Fibroblast of lung (primary cell): ENCODE measurements around the gene TSSC4. TPM values are rescaled to one million over a fixed set of nuclear protein-coding genes. Genes with fewer than 3 reads are reported as not detected.

Experiments used
- DNase-seq, 2 donors: peaks; one replicate each; pipeline versions ENCODE4 v3.0.0 to v3.0.0-alpha.2; 2010; ENCODE audit warnings: low read depth in 2 of 2
- H2AFZ ChIP-seq: 2 replicates; pipeline ENCODE4 v1.5.1; 2012; ENCODE audit warnings: low read length, control low read depth, inconsistent platforms
- H3K27ac ChIP-seq: 2 replicates; pipeline ENCODE4 v1.5.1; 2011; ENCODE audit warnings: low read length, control low read depth; ENCODE audit not compliant: insufficient read depth
- H3K27me3 ChIP-seq: 2 replicates; pipeline ENCODE4 v1.5.1; 2011; ENCODE audit warnings: mild to moderate bottlenecking, low read length; ENCODE audit not compliant: control insufficient read depth, insufficient read depth
- H3K36me3 ChIP-seq: 2 replicates; pipeline ENCODE4 v1.5.1; 2011; ENCODE audit warnings: low read length; ENCODE audit not compliant: control insufficient read depth, insufficient read depth
- H3K4me1 ChIP-seq: 2 replicates; pipeline ENCODE4 v1.5.1; 2011; ENCODE audit warnings: low read length; ENCODE audit not compliant: control insufficient read depth, insufficient read depth; ENCODE audit errors: extremely low read depth
- H3K4me2 ChIP-seq: 2 replicates; pipeline ENCODE4 v1.5.1; 2011; ENCODE audit warnings: low read length, control low read depth; ENCODE audit not compliant: insufficient read depth; ENCODE audit errors: extremely low read depth
- H3K4me3 ChIP-seq, 4 experiments: fragments of 200-600 bp in 1 of 4; sonication (generic) in 1 of 4; replicated peaks in 1 of 4; 2 replicates each; pipeline ENCODE4 v1.5.1; 2011 to 2016; ENCODE audit warnings: low read length in 4 of 4, low read depth in 3 of 4, mild to moderate bottlenecking in 3 of 4, control low read depth in 2 of 4, inconsistent platforms in 1 of 4, mixed read lengths in 1 of 4; ENCODE audit not compliant: insufficient read depth in 1 of 4; ENCODE audit errors: control extremely low read depth in 1 of 4
- H3K79me2 ChIP-seq: 2 replicates; pipeline ENCODE4 v1.5.1; 2012; ENCODE audit warnings: mild to moderate bottlenecking, low read length, inconsistent platforms; ENCODE audit not compliant: control insufficient read depth, insufficient read depth
- H3K9ac ChIP-seq: 2 replicates; pipeline ENCODE4 v1.5.1; 2011; ENCODE audit warnings: mild to moderate bottlenecking, low read length, control low read depth; ENCODE audit not compliant: insufficient read depth
- H3K9me3 ChIP-seq: 2 replicates; pipeline ENCODE4 v1.5.1; 2012; ENCODE audit warnings: low read depth, low read length; ENCODE audit not compliant: control insufficient read depth, insufficient read depth
- H4K20me1 ChIP-seq: 2 replicates; pipeline ENCODE4 v1.5.1; 2011; ENCODE audit warnings: low read length; ENCODE audit not compliant: control insufficient read depth, insufficient read depth; ENCODE audit errors: extremely low read depth
- EZH2 ChIP-seq: IDR thresholded peaks from 2 replicates; pipeline ENCODE4 v1.5.1; 2012; ENCODE audit warnings: low read length, control low read depth, mild to moderate bottlenecking; ENCODE audit errors: missing control alignments
- polyA plus RNA-seq, 2 donors: library from polyadenylated mRNA; depleted of rRNA in 1 of 2; stranded (reverse) in 1 of 2; unstranded in 1 of 2; fragments of >200 nt; gene quantifications; 2 replicates each; pipeline ENCODE4 v1.2.1, GENCODE V29; 2011 to 2012; ENCODE audit warnings: missing spikeins in 1 of 2
- total RNA-seq: library from RNA; depleted of rRNA; stranded (reverse); fragments of >200 nt; gene quantifications from 2 replicates; pipeline ENCODE4 v1.2.1, GENCODE V29; 2014
- TF ChIP-seq, protein P1 (sequence below), 2 donors: IDR thresholded peaks in 1 of 2; conservative IDR thresholded peaks in 1 of 2; 1 replicate in 1 of 2; 2 replicates in 1 of 2; pipeline ENCODE4 v1.5.1; 2011 to 2012; ENCODE audit warnings: low read length in 2 of 2, control low read depth in 1 of 2, inconsistent platforms in 1 of 2, low read depth in 1 of 2, mild to moderate bottlenecking in 1 of 2

The TSSC4 gene
- total and polyA plus RNA-seq, 2 donors (not counting 1 experiment from before 2014, with no cell fraction given): 8.8 to 48.7 TPM

DNA sequence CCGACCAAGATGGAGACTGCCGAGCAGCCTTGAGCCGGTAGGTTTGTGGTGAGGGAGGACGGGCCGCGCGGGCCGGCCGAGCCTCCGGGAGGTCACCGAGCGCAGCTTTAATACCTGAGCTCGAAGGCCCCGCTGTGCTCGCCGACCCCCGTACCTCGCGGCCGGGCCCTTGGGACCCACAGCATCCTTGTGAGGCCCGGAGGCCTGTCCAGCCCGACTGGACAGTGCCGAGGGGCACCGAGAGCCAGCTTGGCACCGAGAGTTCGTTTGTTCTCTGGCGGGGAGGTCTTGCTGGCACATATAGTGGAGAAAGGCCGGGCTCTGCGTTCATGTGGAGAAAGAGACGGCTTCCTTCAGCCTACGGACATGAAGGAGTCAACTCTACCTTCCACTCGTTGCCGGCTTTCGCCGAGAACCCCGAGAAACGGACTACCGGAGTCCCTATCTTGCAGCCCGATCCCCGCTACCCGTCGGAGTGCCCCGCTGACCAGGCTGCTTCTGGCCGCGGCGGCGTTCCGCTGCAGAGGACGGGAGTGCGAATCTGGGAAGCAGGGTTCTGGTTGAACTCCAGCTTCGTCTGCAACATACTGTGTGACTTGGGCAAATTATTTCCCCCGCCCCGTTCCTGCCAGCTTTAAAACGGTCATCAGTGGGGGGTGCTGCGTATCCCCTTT, 349 bp downstream of the TSSC4 start:
- TF ChIP-seq, protein P1, sequence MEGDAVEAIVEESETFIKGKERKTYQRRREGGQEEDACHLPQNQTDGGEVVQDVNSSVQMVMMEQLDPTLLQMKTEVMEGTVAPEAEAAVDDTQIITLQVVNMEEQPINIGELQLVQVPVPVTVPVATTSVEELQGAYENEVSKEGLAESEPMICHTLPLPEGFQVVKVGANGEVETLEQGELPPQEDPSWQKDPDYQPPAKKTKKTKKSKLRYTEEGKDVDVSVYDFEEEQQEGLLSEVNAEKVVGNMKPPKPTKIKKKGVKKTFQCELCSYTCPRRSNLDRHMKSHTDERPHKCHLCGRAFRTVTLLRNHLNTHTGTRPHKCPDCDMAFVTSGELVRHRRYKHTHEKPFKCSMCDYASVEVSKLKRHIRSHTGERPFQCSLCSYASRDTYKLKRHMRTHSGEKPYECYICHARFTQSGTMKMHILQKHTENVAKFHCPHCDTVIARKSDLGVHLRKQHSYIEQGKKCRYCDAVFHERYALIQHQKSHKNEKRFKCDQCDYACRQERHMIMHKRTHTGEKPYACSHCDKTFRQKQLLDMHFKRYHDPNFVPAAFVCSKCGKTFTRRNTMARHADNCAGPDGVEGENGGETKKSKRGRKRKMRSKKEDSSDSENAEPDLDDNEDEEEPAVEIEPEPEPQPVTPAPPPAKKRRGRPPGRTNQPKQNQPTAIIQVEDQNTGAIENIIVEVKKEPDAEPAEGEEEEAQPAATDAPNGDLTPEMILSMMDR (conservative IDR thresholded peaks at IDR 0.05 in 1 of 2, IDR thresholded peaks at IDR 0.05 in 1 of 2; ENCODE audit: low read depth in 1 of 2, low read length in 2 of 2): no peak
- TF ChIP-seq EZH2: no peak
- H3K79me2 ChIP-seq: peaks cover 19% of the 10 kb centered on the region
- no peaks in the 10 kb centered on the region for H3K9me3 ChIP-seq
- peak overlapping the region; percentile 64 to 98 (median 89) for H3K4me3 ChIP-seq
- H3K27ac ChIP-seq: peak overlapping the region; percentile 95
- H2AFZ ChIP-seq: no peak overlapping the region
- peaks cover 16% of the 10 kb centered on the region for H3K4me1 ChIP-seq
- H4K20me1 ChIP-seq: no peaks in the 10 kb centered on the region
- H3K27me3 ChIP-seq: no peaks in the 10 kb centered on the region
- peaks cover 32% of the 10 kb centered on the region for H3K36me3 ChIP-seq
- DNase-seq: no peak
- peak overlapping the region; percentile 95 for H3K9ac ChIP-seq
- H3K4me2 ChIP-seq: peak overlapping the region; percentile 93

DNA sequence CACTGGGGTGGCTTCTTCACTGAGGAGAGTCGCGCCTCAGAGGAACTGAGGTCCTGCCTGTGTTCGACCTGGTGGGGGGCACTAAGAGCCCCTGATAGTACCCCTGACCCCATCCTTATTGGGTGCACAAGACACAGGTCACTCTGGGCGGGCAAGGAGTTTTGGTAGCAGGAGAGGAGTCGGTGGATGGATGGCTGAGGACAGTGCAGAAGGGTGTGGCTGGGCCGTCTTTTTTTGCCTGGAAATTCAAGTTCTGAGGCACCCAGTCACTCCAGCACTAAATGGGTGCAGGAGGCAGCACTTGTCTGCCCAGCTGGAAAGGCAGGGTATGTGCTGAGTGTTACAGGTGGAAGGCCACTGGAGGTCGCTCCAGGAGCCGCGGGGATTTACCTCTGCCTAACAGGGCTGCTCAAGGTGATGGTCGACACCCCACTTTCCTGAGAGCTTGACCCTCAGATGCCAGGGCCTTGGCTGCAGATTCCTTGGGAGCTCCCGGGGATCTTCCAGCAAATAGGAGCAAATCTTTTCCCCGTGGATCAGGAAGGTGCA, 960 bp downstream of the TSSC4 start:
- Histone ChIP-seq H3K36me3 (peaks cover 27% of the 10 kb centered on the region), H3K4me2 (peak overlapping the region; percentile 93), H4K20me1 (no peaks in the 10 kb centered on the region), H3K9me3 (no peaks in the 10 kb centered on the region), H3K4me3 (peak overlapping the region; percentile 64 to 98 (median 89)), H3K27ac (peak overlapping the region; percentile 95), H3K79me2 (peaks cover 19% of the 10 kb centered on the region), H3K27me3 (no peaks in the 10 kb centered on the region), H3K9ac (peak overlapping the region; percentile 95), H2AFZ (no peak overlapping the region), H3K4me1 (peaks cover 16% of the 10 kb centered on the region)
- TF ChIP-seq, protein P1 (conservative IDR thresholded peaks at IDR 0.05 in 1 of 2, IDR thresholded peaks at IDR 0.05 in 1 of 2; ENCODE audit: low read depth in 1 of 2, low read length in 2 of 2): no peak
- no peak for TF ChIP-seq EZH2
- no peak for DNase-seq

DNA sequence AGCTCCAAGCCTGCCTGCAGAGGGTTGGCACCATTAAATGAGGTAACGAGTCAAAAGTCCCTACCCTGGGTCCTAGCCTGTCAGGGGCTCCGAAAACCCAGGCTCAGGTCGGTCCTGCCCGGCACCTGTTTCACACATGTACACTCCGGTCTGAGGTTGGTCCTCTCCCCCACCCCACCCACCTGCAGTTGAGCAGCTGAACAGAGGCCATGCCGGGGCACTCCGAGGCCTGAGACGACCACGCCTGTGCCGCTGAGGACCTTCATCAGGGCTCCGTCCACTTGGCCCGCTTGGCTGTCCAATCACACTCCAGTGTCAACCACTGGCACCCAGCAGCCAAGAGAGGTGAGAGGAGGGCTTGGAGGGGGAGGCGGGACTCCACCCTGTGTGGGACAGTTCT, 1.6 kb downstream of the TSSC4 start:
- Histone ChIP-seq H3K4me3 (peak overlapping the region in 2 of 4 experiments; percentile 64 to 96), H3K9me3 (no peaks in the 10 kb centered on the region), H3K36me3 (peaks cover 21% of the 10 kb centered on the region), H3K79me2 (peaks cover 19% of the 10 kb centered on the region), H3K4me1 (peaks cover 16% of the 10 kb centered on the region), H2AFZ (no peak overlapping the region), H3K4me2 (peak overlapping the region; percentile 93), H4K20me1 (no peaks in the 10 kb centered on the region), H3K9ac (no peak overlapping the region), H3K27me3 (no peaks in the 10 kb centered on the region), H3K27ac (no peak overlapping the region)
- TF ChIP-seq, protein P1 (conservative IDR thresholded peaks at IDR 0.05 in 1 of 2, IDR thresholded peaks at IDR 0.05 in 1 of 2; ENCODE audit: low read depth in 1 of 2, low read length in 2 of 2): no peak
- TF ChIP-seq EZH2: no peak
- DNase-seq: no peak
